ENCODE measurements around the gene SLC4A1. TPM values are rescaled to one million over a fixed set of nuclear protein-coding genes. Genes with fewer than 3 reads are reported as not detected.

Gene SLC4A1
- total and polyA plus RNA-seq, 2 experiments from 2014 or later = not detected

DNA sequence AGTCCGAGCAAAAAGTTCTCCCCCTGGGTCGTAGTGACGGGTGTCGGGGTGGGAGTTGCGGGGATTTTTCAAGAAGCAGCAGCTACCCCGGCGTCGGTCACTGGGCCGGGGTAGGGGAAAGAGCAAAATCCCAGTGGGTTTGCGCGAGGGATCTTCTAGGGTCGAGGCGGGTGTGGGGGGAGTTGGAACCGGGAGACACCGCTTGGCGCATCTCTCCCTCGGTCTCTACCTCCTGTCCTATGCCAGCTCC is 46.1 kb downstream of the SLC4A1 start:
- no peak for DNase-seq (ENCODE audit: low spot score)
- Histone ChIP-seq H2AFZ (peak overlapping the region; percentile 93), H3K4me1 (ENCODE audit: insufficient read depth) (peaks cover 13% of the 10 kb centered on the region), H3K4me3 (peak overlapping the region; percentile 96), H3F3A (replicated peaks; ENCODE audit: low read depth) (peaks cover 16% of the 10 kb centered on the region), H3K27ac (ENCODE audit: low read depth) (no peak overlapping the region), H3K27me3 (ENCODE audit: insufficient read depth) (peaks cover 11% of the 10 kb centered on the region; the same call in 1 of the 2 replicates), H3K9me2 (ENCODE audit: insufficient read depth) (no peaks in the 10 kb centered on the region), H3K36me3 (ENCODE audit: insufficient read depth) (no peaks in the 10 kb centered on the region), H3K4me2 (peak overlapping the region; percentile 100), H4K20me1 (replicated peaks; ENCODE audit: insufficient read depth) (no peaks in the 10 kb centered on the region), H3K79me2 (replicated peaks; ENCODE audit: insufficient read depth) (peaks cover 25% of the 10 kb centered on the region)
- TF ChIP-seq JUNB (IDR thresholded peaks at IDR 0.05; ENCODE audit: unreplicated experiment) (no peak), CREB1 (CRISPR knock-in tag; IDR thresholded peaks at IDR 0.05; ENCODE audit: low read depth) (no peak), POLR2AphosphoS5 (IDR thresholded peaks at IDR 0.05; ENCODE audit: low read depth) (no peak), EZH2 (IDR thresholded peaks at IDR 0.05; ENCODE audit: low read depth, unreplicated experiment) (no peak)
- TF ChIP-seq, protein P1, sequence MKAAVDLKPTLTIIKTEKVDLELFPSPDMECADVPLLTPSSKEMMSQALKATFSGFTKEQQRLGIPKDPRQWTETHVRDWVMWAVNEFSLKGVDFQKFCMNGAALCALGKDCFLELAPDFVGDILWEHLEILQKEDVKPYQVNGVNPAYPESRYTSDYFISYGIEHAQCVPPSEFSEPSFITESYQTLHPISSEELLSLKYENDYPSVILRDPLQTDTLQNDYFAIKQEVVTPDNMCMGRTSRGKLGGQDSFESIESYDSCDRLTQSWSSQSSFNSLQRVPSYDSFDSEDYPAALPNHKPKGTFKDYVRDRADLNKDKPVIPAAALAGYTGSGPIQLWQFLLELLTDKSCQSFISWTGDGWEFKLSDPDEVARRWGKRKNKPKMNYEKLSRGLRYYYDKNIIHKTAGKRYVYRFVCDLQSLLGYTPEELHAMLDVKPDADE (IDR thresholded peaks at IDR 0.05) = no peak
- TF ChIP-seq, protein P2, sequence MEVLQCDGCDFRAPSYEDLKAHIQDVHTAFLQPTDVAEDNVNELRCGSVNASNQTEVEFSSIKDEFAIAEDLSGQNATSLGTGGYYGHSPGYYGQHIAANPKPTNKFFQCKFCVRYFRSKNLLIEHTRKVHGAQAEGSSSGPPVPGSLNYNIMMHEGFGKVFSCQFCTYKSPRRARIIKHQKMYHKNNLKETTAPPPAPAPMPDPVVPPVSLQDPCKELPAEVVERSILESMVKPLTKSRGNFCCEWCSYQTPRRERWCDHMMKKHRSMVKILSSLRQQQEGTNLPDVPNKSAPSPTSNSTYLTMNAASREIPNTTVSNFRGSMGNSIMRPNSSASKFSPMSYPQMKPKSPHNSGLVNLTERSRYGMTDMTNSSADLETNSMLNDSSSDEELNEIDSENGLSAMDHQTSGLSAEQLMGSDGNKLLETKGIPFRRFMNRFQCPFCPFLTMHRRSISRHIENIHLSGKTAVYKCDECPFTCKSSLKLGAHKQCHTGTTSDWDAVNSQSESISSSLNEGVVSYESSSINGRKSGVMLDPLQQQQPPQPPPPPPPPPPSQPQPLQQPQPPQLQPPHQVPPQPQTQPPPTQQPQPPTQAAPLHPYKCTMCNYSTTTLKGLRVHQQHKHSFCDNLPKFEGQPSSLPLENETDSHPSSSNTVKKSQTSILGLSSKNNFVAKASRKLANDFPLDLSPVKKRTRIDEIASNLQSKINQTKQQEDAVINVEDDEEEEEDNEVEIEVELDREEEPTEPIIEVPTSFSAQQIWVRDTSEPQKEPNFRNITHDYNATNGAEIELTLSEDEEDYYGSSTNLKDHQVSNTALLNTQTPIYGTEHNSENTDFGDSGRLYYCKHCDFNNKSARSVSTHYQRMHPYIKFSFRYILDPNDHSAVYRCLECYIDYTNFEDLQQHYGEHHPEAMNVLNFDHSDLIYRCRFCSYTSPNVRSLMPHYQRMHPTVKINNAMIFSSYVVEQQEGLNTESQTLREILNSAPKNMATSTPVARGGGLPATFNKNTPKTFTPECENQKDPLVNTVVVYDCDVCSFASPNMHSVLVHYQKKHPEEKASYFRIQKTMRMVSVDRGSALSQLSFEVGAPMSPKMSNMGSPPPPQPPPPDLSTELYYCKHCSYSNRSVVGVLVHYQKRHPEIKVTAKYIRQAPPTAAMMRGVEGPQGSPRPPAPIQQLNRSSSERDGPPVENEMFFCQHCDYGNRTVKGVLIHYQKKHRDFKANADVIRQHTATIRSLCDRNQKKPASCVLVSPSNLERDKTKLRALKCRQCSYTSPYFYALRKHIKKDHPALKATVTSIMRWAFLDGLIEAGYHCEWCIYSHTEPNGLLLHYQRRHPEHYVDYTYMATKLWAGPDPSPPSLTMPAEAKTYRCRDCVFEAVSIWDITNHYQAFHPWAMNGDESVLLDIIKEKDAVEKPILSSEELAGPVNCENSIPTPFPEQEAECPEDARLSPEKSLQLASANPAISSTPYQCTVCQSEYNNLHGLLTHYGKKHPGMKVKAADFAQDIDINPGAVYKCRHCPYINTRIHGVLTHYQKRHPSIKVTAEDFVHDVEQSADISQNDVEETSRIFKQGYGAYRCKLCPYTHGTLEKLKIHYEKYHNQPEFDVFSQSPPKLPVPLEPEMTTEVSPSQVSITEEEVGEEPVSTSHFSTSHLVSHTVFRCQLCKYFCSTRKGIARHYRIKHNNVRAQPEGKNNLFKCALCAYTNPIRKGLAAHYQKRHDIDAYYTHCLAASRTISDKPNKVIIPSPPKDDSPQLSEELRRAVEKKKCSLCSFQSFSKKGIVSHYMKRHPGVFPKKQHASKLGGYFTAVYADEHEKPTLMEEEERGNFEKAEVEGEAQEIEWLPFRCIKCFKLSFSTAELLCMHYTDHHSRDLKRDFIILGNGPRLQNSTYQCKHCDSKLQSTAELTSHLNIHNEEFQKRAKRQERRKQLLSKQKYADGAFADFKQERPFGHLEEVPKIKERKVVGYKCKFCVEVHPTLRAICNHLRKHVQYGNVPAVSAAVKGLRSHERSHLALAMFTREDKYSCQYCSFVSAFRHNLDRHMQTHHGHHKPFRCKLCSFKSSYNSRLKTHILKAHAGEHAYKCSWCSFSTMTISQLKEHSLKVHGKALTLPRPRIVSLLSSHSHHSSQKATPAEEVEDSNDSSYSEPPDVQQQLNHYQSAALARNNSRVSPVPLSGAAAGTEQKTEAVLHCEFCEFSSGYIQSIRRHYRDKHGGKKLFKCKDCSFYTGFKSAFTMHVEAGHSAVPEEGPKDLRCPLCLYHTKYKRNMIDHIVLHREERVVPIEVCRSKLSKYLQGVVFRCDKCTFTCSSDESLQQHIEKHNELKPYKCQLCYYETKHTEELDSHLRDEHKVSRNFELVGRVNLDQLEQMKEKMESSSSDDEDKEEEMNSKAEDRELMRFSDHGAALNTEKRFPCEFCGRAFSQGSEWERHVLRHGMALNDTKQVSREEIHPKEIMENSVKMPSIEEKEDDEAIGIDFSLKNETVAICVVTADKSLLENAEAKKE (CRISPR knock-in tag; IDR thresholded peaks at IDR 0.05) = no peak
- TF ChIP-seq, protein P3, sequence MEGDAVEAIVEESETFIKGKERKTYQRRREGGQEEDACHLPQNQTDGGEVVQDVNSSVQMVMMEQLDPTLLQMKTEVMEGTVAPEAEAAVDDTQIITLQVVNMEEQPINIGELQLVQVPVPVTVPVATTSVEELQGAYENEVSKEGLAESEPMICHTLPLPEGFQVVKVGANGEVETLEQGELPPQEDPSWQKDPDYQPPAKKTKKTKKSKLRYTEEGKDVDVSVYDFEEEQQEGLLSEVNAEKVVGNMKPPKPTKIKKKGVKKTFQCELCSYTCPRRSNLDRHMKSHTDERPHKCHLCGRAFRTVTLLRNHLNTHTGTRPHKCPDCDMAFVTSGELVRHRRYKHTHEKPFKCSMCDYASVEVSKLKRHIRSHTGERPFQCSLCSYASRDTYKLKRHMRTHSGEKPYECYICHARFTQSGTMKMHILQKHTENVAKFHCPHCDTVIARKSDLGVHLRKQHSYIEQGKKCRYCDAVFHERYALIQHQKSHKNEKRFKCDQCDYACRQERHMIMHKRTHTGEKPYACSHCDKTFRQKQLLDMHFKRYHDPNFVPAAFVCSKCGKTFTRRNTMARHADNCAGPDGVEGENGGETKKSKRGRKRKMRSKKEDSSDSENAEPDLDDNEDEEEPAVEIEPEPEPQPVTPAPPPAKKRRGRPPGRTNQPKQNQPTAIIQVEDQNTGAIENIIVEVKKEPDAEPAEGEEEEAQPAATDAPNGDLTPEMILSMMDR (conservative IDR thresholded peaks at IDR 0.05; ENCODE audit: low read depth in 2 of 2) = no peak
- Mint-ChIP-seq H3K4me3 (peak overlapping the region; percentile 76), H3K4me1 (peaks cover 19% of the 10 kb centered on the region), H3K36me3 (ENCODE audit: low read depth) (peaks cover 12% of the 10 kb centered on the region), H3K9me3 (no peaks in the 10 kb centered on the region), H3K27me3 (ENCODE audit: insufficient read depth, low read depth, poor library complexity) (peaks cover 13% of the 10 kb centered on the region), H3K27ac (peak overlapping the region; percentile 88)
- ATAC-seq = no peak; the same call in 2 of the 3 replicates

Data from GM23338 (cell line).